Ovary (tissue), 3 donors: ENCODE results near the gene ZNF814.

Experiments used
- POLR2A ChIP-seq: fragments of 450-650 bp; IDR thresholded peaks from one replicate; pipeline ENCODE4 v1.6.1; 2017; ENCODE audit warnings: antibody characterized with exemption, mild to moderate bottlenecking, moderate library complexity
- TF ChIP-seq, protein P1 (sequence below), 3 donors: fragments of 450-650 bp in 2 of 3; fragments of 200-600 bp in 1 of 3; IDR thresholded peaks; one replicate each; pipeline versions ENCODE4 v1.5.1 to v1.8.0; 2016 to 2022; ENCODE audit warnings: antibody characterized with exemption in 3 of 3, mild to moderate bottlenecking in 1 of 3
- donor health status: DM: no; HTN: no; CAD: no.

DNA sequence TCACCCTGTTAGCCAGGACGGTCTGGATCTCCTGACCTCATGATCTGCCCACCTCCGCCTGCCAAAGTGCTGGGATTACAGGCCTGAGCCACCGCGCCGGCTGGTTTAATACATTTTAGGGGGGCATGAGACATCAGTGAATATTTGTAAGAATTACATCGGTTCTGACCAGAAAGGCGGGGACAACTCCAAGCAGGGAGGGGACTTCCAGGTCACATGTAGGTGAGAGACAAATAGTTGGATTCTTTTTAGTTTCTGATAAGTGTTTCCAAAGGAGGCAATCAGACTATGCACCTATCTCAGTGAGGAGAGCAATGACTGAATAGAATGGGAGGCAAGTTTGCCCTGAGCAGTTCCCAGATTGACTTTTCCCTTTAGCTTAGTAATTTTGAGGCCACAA lies 70.5 kb downstream of the ZNF814 start:
- TF ChIP-seq POLR2A, result no peak
- TF ChIP-seq, protein P1, sequence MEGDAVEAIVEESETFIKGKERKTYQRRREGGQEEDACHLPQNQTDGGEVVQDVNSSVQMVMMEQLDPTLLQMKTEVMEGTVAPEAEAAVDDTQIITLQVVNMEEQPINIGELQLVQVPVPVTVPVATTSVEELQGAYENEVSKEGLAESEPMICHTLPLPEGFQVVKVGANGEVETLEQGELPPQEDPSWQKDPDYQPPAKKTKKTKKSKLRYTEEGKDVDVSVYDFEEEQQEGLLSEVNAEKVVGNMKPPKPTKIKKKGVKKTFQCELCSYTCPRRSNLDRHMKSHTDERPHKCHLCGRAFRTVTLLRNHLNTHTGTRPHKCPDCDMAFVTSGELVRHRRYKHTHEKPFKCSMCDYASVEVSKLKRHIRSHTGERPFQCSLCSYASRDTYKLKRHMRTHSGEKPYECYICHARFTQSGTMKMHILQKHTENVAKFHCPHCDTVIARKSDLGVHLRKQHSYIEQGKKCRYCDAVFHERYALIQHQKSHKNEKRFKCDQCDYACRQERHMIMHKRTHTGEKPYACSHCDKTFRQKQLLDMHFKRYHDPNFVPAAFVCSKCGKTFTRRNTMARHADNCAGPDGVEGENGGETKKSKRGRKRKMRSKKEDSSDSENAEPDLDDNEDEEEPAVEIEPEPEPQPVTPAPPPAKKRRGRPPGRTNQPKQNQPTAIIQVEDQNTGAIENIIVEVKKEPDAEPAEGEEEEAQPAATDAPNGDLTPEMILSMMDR (IDR thresholded peaks at IDR 0.05), result no peak
